CD14-positive monocyte (primary cell): ENCODE data around the gene CRYGS. TPM values are rescaled to one million over a fixed set of nuclear protein-coding genes. Genes with fewer than 3 reads are reported as not detected.

Experiments
- DNase-seq, 3 donors: peaks; one replicate each; pipeline ENCODE4 v3.0.0-alpha.2; 2011 to 2022
- H2AFZ ChIP-seq: 2 replicates; pipeline ENCODE4 v1.6.0; 2012; ENCODE audit warnings: mild to moderate bottlenecking, low read depth, low read length, inconsistent platforms; ENCODE audit not compliant: insufficient read depth, poor library complexity, severe bottlenecking
- H3K27ac ChIP-seq, 2 donors: 1 replicate in 1 of 2; 2 replicates in 1 of 2; pipeline ENCODE4 v1.5.1; 2012 to 2013; ENCODE audit warnings: low read length in 2 of 2, control low read depth in 1 of 2, inconsistent platforms in 1 of 2, low read depth in 1 of 2, mild to moderate bottlenecking in 1 of 2
- H3K27me3 ChIP-seq, 2 donors: one replicate each; pipeline versions ENCODE4 v1.6.0 to v1.6.1; 2011 to 2013; ENCODE audit warnings: low read length in 2 of 2; ENCODE audit not compliant: control insufficient read depth in 2 of 2, insufficient read depth in 2 of 2
- H3K36me3 ChIP-seq, 2 donors: replicated peaks in 1 of 2; 1 replicate in 1 of 2; 2 replicates in 1 of 2; pipeline versions ENCODE4 v1.5.1 to v1.6.1; 2012 to 2013; ENCODE audit warnings: low read length in 2 of 2, control low read depth in 1 of 2, inconsistent platforms in 1 of 2, mild to moderate bottlenecking in 1 of 2; ENCODE audit not compliant: insufficient read depth in 2 of 2, control insufficient read depth in 1 of 2
- H3K4me1 ChIP-seq, 2 donors: 1 replicate in 1 of 2; 2 replicates in 1 of 2; pipeline versions ENCODE4 v1.5.1 to v1.6.1; 2012 to 2013; ENCODE audit warnings: low read length in 2 of 2, control low read depth in 1 of 2, inconsistent platforms in 1 of 2, mild to moderate bottlenecking in 1 of 2, moderate library complexity in 1 of 2; ENCODE audit not compliant: insufficient read depth in 2 of 2, control insufficient read depth in 1 of 2
- H3K4me2 ChIP-seq: replicated peaks from 2 replicates; pipeline ENCODE3; 2012; ENCODE audit warnings: low read length, moderate library complexity, mild to moderate bottlenecking; ENCODE audit not compliant: poor library complexity, severe bottlenecking; ENCODE audit errors: extremely low read depth
- H3K4me3 ChIP-seq, 3 experiments: fragments of 200-600 bp in 1 of 3; sonication (generic) in 1 of 3; replicated peaks in 1 of 3; 1 replicate in 2 of 3; 2 replicates in 1 of 3; pipeline ENCODE4 v1.5.1; 2011 to 2013; ENCODE audit warnings: low read length in 3 of 3, mild to moderate bottlenecking in 3 of 3, control low read depth in 2 of 3, low read depth in 2 of 3, inconsistent platforms in 1 of 3, moderate library complexity in 1 of 3
- H3K79me2 ChIP-seq: 2 replicates; pipeline ENCODE4 v1.6.0; 2012; ENCODE audit warnings: mild to moderate bottlenecking, control low read depth, inconsistent platforms, low read length, moderate library complexity; ENCODE audit not compliant: insufficient read depth
- H3K9ac ChIP-seq: 2 replicates; pipeline ENCODE4 v1.6.0; 2017; ENCODE audit warnings: low read length, mild to moderate bottlenecking; ENCODE audit not compliant: insufficient read depth, poor library complexity, severe bottlenecking
- H3K9me3 ChIP-seq, 2 donors: replicated peaks in 1 of 2; 1 replicate in 1 of 2; 2 replicates in 1 of 2; pipeline versions ENCODE4 v1.5.1 to v1.6.1; 2012 to 2013; ENCODE audit warnings: low read length in 2 of 2, control low read depth in 1 of 2; ENCODE audit not compliant: control insufficient read depth in 1 of 2, insufficient read depth in 1 of 2
- H4K20me1 ChIP-seq: 2 replicates; pipeline ENCODE4 v1.6.0; 2012; ENCODE audit warnings: mild to moderate bottlenecking, low read length, control low read depth, moderate library complexity; ENCODE audit not compliant: insufficient read depth
- H3K27ac Mint-ChIP-seq, 7 donors: one replicate each; pipeline ENCODE4 v1.8.0; 2020; ENCODE audit warnings: mild to moderate bottlenecking in 7 of 7, mixed read lengths in 7 of 7, moderate library complexity in 6 of 7, inconsistent platforms in 2 of 7
- H3K27me3 Mint-ChIP-seq, 3 donors: one replicate each; pipeline ENCODE4 v1.8.0; 2021 to 2022; ENCODE audit warnings: low read depth in 3 of 3, mild to moderate bottlenecking in 3 of 3, mixed read lengths in 3 of 3, moderate library complexity in 3 of 3, inconsistent platforms in 1 of 3
- H3K36me3 Mint-ChIP-seq, 2 donors: one replicate each; pipeline ENCODE4 v1.8.0; 2020; ENCODE audit warnings: mixed read lengths in 2 of 2, inconsistent platforms in 1 of 2, mild to moderate bottlenecking in 1 of 2
- H3K4me1 Mint-ChIP-seq: one replicate; pipeline ENCODE4 v1.8.0; 2020; ENCODE audit warnings: mild to moderate bottlenecking, mixed read lengths
- H3K4me3 Mint-ChIP-seq, 2 donors: one replicate each; pipeline ENCODE4 v1.8.0; 2020; ENCODE audit warnings: mild to moderate bottlenecking in 2 of 2, mixed read lengths in 2 of 2, moderate library complexity in 1 of 2
- H3K9me3 Mint-ChIP-seq, 7 donors: one replicate each; pipeline ENCODE4 v1.8.0; 2020 to 2022; ENCODE audit warnings: mixed read lengths in 7 of 7, mild to moderate bottlenecking in 6 of 7, moderate library complexity in 6 of 7, inconsistent platforms in 2 of 7
- WGBS: methylation state at CpG from one replicate; pipeline ENCODE4 v1.1.5; 2013; ENCODE audit warnings: missing lambda C conversion rate; ENCODE audit not compliant: insufficient coverage; 5-methylcytosine and 5-hydroxymethylcytosine counted together
- intact Hi-C, 2 donors: fragments of 100-400 bp; cut with micrococcal nuclease; formaldehyde crosslinking; loops; one replicate each; pipeline versions ENCODE4 v1.15.0 to v1.15.1; 2023
- polyA plus RNA-seq, 3 donors: library from polyadenylated mRNA; depleted of rRNA in 1 of 3; unstranded in 2 of 3; stranded (reverse) in 1 of 3; fragments of 300-500 nt in 2 of 3; fragments of >200 nt in 1 of 3; fragmentation: Illumina TruSeq in 2 of 3; gene quantifications; 1 replicate in 2 of 3; 2 replicates in 1 of 3; pipeline ENCODE4 v1.2.3, GENCODE V29; 2012 to 2021
- TF ChIP-seq, protein P1 (sequence below): fragments of 200-600 bp; IDR thresholded peaks from one replicate; pipeline ENCODE4 v1.8.0; 2022; ENCODE audit warnings: antibody characterized with exemption, mild to moderate bottlenecking

Gene CRYGS
- polyA plus RNA-seq, 3 donors = 0.25 to 4.1 TPM; not detected in 1

DNA sequence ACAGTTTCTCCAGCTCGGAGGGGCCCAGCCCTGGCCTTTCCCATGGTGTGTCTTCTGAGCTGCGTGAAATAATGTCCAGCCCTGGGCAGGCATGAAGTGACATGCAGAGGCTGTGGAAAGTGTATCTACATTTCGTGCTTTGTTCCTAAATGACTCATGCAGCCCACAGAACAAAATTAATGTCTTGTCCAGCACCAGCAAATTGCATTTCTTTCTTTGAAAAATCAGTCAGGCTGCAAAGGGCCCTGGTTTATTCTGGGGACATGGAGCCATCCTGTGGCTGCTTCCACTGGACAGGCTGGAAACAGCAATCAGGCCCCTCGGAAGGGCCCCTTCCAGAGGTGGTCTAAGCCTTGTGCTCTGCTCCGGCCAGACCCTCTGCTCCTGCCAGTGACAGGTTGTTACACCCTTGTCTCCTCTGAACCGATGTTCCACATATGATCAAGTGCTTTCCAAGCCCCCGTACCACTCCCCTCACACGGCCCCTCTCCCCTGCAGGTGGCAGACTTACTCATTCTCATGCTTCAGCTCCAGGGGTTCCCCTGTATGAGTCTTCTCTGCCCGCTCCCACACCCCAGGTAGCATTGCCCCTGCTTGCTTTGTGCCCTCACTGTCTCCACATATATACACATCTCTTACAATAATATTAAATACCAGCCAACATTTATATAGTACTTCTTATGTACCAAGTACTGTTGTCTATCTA lies 33.7 kb downstream of the CRYGS start:
- 85% methylated on average over 8 of the region's 9 CpGs for WGBS
- H3K4me2 ChIP-seq = no peak overlapping the region
- intact Hi-C loops = no loop called here

DNA sequence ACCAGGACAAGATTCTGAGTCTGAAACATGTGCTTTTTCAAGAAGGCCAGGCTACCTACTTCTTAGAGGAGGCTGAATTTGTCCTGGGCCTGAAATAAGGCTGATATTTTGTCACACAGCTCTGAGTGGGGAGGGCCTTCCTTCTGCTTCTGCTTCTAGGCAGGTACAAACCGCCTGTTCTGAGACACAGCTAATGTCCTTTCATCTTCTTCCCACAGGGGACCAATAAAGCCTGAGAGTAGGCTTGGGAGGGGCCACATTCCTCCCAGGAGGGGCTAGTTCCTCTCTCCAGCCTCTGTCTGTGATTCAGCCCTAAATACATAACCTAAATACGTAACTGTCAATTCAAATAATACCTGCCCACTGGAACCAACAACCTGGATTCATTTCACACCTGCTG lies 34.8 kb downstream of the CRYGS start:
- 57% methylated on average over 1 of the region's 2 CpGs for WGBS
- H3K36me3 ChIP-seq = no peaks in the 10 kb centered on the region
- no peaks in the 10 kb centered on the region for H3K27me3 ChIP-seq
- Mint-ChIP-seq H3K9me3 (no peaks in the 10 kb centered on the region), H3K36me3 (no peaks in the 10 kb centered on the region), H3K27ac (no peak overlapping the region), H3K4me3 (no peak overlapping the region), H3K4me1 (peaks cover under 1% of the 10 kb centered on the region), H3K27me3 (peaks cover 0 to 1% (median 1%) of the 10 kb centered on the region in 3 donors)
- no peak overlapping the region for H3K4me3 ChIP-seq
- no peak overlapping the region for H3K9ac ChIP-seq
- H3K79me2 ChIP-seq = no peaks in the 10 kb centered on the region
- H3K27ac ChIP-seq = no peak overlapping the region
- no peaks in the 10 kb centered on the region for H3K4me1 ChIP-seq
- H3K4me2 ChIP-seq = no peak overlapping the region
- DNase-seq = no peak
- H4K20me1 ChIP-seq = no peaks in the 10 kb centered on the region
- no peak overlapping the region for H2AFZ ChIP-seq
- intact Hi-C loops = no loop called here
- H3K9me3 ChIP-seq = no peaks in the 10 kb centered on the region
- TF ChIP-seq, protein P1, sequence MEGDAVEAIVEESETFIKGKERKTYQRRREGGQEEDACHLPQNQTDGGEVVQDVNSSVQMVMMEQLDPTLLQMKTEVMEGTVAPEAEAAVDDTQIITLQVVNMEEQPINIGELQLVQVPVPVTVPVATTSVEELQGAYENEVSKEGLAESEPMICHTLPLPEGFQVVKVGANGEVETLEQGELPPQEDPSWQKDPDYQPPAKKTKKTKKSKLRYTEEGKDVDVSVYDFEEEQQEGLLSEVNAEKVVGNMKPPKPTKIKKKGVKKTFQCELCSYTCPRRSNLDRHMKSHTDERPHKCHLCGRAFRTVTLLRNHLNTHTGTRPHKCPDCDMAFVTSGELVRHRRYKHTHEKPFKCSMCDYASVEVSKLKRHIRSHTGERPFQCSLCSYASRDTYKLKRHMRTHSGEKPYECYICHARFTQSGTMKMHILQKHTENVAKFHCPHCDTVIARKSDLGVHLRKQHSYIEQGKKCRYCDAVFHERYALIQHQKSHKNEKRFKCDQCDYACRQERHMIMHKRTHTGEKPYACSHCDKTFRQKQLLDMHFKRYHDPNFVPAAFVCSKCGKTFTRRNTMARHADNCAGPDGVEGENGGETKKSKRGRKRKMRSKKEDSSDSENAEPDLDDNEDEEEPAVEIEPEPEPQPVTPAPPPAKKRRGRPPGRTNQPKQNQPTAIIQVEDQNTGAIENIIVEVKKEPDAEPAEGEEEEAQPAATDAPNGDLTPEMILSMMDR = no peak

More for the DNA sequence above, 33.7 kb downstream of the CRYGS start:
- Mint-ChIP-seq H3K27ac (no peak overlapping the region), H3K27me3 (peaks cover 0 to 1% (median 1%) of the 10 kb centered on the region in 3 donors), H3K36me3 (no peaks in the 10 kb centered on the region), H3K4me3 (no peak overlapping the region), H3K4me1 (peaks cover 12% of the 10 kb centered on the region), H3K9me3 (no peaks in the 10 kb centered on the region)
- Histone ChIP-seq H2AFZ (no peak overlapping the region), H3K4me1 (peaks cover 0 to 7% of the 10 kb centered on the region in 2 donors), H3K4me3 (no peak overlapping the region), H3K79me2 (no peaks in the 10 kb centered on the region), H4K20me1 (no peaks in the 10 kb centered on the region), H3K36me3 (no peaks in the 10 kb centered on the region), H3K9me3 (no peaks in the 10 kb centered on the region), H3K27me3 (no peaks in the 10 kb centered on the region), H3K9ac (no peak overlapping the region), H3K27ac (no peak overlapping the region)
- no peak for DNase-seq
- TF ChIP-seq, protein P1 = no peak
